HL-60 (cell line): Measurements from ENCODE around the gene PRSS50.
"Not testable (repeated sequence)": the region's sequence is repeated elsewhere in the genome, so short reads cannot be mapped to it uniquely, and the experiment has no call there.

Source experiments
- DNase-seq, 2 experiments: peaks; one replicate each; pipeline ENCODE4 v3.0.0-alpha.2; 2010 to 2020; ENCODE audit warnings: low read depth in 1 of 2, low spot score in 1 of 2
- H3K27ac ChIP-seq: fragments of 250-450 bp; sonication (Bioruptor Pico); replicated peaks from 2 replicates; pipeline ENCODE4 v1.5.1; 2020; ENCODE audit warnings: mild to moderate bottlenecking, moderate library complexity
- H3K27me3 ChIP-seq: fragments of 250-450 bp; sonication (Bioruptor Pico); 2 replicates; pipeline ENCODE4 v1.5.1; 2021; ENCODE audit warnings: mild to moderate bottlenecking, moderate library complexity; ENCODE audit not compliant: insufficient read depth, poor library complexity, severe bottlenecking
- H3K4me3 ChIP-seq: replicated peaks from 2 replicates; pipeline ENCODE4 v1.5.1; 2011; ENCODE audit warnings: mild to moderate bottlenecking, control low read depth, low read length; ENCODE audit not compliant: insufficient read depth
- GABPA ChIP-seq: IDR thresholded peaks from 2 replicates; pipeline ENCODE4 v1.6.1; 2012; ENCODE audit warnings: low read depth
- POLR2AphosphoS5 ChIP-seq: IDR thresholded peaks from 2 replicates; pipeline ENCODE4 v1.6.1; 2012; ENCODE audit warnings: low read depth
- REST ChIP-seq: IDR thresholded peaks from 2 replicates; pipeline ENCODE4 v1.6.1; 2012; ENCODE audit warnings: low read depth; ENCODE audit not compliant: insufficient replicate concordance
- SPI1 ChIP-seq: IDR thresholded peaks from 2 replicates; pipeline ENCODE4 v1.6.1; 2012; ENCODE audit warnings: low read depth, mild to moderate bottlenecking, borderline replicate concordance
- TF ChIP-seq, protein P1 (sequence below): IDR thresholded peaks from one replicate; pipeline ENCODE4 v1.5.1; 2011; ENCODE audit warnings: low read length, control low read depth, inconsistent platforms; ENCODE audit not compliant: insufficient read depth

PRSS50 gene

GRCh38 chr3:46705751-46706552, 11.7 kb downstream of the PRSS50 start:
- no peak for DNase-seq
- Histone ChIP-seq H3K27me3 (peaks cover 10% of the 10 kb centered on the region), H3K4me3 (no peak overlapping the region), H3K27ac (no peak overlapping the region)
- TF ChIP-seq POLR2AphosphoS5 (no peak), REST (no peak), SPI1 (no peak), GABPA (no peak)
- TF ChIP-seq, protein P1, sequence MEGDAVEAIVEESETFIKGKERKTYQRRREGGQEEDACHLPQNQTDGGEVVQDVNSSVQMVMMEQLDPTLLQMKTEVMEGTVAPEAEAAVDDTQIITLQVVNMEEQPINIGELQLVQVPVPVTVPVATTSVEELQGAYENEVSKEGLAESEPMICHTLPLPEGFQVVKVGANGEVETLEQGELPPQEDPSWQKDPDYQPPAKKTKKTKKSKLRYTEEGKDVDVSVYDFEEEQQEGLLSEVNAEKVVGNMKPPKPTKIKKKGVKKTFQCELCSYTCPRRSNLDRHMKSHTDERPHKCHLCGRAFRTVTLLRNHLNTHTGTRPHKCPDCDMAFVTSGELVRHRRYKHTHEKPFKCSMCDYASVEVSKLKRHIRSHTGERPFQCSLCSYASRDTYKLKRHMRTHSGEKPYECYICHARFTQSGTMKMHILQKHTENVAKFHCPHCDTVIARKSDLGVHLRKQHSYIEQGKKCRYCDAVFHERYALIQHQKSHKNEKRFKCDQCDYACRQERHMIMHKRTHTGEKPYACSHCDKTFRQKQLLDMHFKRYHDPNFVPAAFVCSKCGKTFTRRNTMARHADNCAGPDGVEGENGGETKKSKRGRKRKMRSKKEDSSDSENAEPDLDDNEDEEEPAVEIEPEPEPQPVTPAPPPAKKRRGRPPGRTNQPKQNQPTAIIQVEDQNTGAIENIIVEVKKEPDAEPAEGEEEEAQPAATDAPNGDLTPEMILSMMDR: no peak

DNA sequence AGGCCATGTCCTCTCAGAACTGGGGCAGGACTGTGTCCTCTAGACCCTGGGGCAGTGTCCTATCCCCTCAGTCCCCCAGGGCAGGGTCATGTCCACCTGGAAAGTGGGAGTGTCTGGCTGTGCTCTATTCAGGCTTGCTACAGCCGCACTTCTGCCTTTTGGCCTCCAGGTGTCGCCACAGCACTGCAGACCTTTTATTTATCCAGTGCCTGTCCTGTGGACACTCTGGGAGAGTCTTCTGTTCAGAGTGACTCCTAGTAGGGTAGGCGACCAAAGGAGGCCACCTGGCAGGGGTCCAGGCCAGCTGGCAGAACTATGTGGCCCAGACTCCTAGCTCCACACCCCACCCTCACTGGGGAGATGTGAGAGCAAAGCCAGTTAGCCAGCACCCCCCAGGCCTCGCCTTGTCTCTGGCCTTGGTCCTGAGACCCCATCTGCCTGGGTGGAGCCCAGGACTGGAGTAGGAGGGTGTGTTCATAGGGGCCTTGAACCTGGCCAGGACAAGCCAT, 12.6 kb downstream of the PRSS50 start:
- peak; percentile 92 for TF ChIP-seq REST
- TF ChIP-seq, protein P1: peak; percentile 94
- no peak for TF ChIP-seq POLR2AphosphoS5
- H3K27ac ChIP-seq: no peak overlapping the region
- no peak overlapping the region for H3K4me3 ChIP-seq
- H3K27me3 ChIP-seq: peaks cover 14% of the 10 kb centered on the region
- peak; percentile 28 to 67 for DNase-seq

DNA sequence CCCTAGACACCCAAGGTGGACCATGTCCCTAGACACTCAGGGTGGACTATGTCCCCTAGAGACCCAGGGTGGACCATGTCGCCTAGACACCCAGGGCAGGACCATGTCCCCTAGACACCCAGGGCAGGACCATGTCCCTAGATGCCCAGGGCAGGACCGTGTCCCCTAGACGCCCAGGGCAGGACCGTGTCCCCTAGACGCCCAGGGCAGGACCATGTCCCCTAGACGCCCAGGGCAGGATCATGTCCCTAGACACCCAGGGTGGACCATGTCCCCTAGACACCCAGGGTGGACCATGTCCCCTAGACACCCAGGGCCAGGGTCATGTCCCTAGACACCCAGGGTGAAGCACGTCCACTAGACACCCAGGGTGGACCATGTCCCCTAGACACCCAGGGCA, 13.3 kb downstream of the PRSS50 start:
- not testable (repeated sequence) for H3K27ac ChIP-seq, H3K4me3 ChIP-seq, DNase-seq
- peaks cover 14% of the 10 kb centered on the region for H3K27me3 ChIP-seq

GRCh38 chr3:46703013-46703520, 14.6 kb downstream of the PRSS50 start:
- no peak for DNase-seq

More at GRCh38 chr3:46703013-46703520, 14.6 kb downstream of the PRSS50 start:
- no peak overlapping the region for H3K4me3 ChIP-seq
- H3K27me3 ChIP-seq: peaks cover 14% of the 10 kb centered on the region
- TF ChIP-seq SPI1 (no peak), GABPA (no peak), POLR2AphosphoS5 (no peak)
- H3K27ac ChIP-seq: no peak overlapping the region
